Stimulated activated CD4-positive, alpha-beta T cell treated with anti-CD3 and anti-CD28 coated beads, Interleukin-4, amount 100 ng/mL, for 48 hours (primary cell): ENCODE data around the gene IRAK1.

ENCODE experiments used
- DNase-seq, 2 donors: peaks; one replicate each; pipeline ENCODE4 v3.0.0-alpha.2; 2020; ENCODE audit warnings: low read depth in 2 of 2

Gene IRAK1

GRCh38 chrX:154019633-154020528, at the start of gene IRAK1:
IRAK1 (minus strand) TSS chrX:154019902; CDS start chrX:154019812, 90 bp downstream.
- peak; percentile 28 to 47 for DNase-seq

DNA sequence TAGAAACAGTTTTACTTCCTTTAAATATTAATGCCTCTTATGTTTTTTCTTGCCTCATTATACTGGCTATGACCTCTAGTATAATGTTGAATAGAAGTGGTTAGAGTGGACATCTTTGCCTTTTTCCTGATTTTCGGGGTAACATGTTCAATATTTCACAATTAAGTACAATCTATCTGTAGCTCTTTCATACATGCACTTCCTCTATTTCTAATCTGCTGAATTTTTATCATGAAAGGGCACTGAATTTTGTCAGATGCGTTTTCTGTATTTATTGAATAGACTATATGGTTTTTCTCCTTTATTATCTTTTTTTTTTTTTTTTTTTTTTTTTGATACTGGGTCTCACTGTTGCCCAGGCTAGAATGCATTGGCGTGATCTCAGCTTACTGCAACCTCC, 48.9 kb upstream of the IRAK1 start:
- DNase-seq = no peak

GRCh38 chrX:154064637-154065435, 45.1 kb upstream of the IRAK1 start:
- no peak for DNase-seq

DNA sequence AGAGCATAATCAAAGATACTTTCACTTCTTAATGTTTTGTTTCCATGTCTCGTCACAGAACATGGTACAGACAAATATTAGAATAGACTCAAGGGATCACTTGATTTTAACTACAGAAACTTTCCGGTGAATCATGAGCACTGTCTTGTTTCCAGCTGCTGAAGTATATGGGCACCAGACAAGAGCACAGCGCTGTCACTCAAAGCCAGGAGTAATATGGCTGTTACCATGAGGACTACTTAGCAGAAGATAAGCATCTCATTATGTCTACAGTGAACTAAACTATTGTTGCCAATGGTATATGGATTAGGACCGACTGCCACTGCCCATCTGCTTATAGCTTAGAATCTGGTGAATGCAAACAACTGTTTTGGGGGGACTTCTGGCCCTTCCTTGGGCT, 43.5 kb upstream of the IRAK1 start:
- no peak for DNase-seq

- DNase-seq = no peak
Measured at GRCh38 chrX:154061801-154062200, 42.1 kb upstream of the IRAK1 start.

GRCh38 chrX:154059729-154060245, 40.1 kb upstream of the IRAK1 start:
- DNase-seq = no peak

DNA sequence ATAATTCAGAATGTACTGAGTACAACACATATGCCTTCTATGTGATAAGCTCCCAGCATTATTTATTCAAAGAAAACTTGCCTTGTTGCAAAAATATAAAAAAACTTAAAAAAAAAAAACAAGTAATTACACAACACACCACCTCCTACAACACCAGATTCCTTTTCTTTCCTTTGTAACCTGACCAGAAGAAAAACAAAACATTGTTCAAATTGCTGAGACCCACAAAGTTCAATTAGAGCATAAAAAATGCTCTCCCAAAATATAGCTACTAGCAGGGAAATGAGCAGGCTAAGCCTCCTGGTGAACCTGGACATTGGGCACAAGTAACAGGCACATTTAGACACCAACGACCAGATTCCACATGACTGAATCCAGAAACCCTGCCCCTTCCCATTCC, 39.5 kb upstream of the IRAK1 start:
- no peak for DNase-seq

GRCh38 chrX:154058214-154058997, 38.7 kb upstream of the IRAK1 start:
- no peak for DNase-seq

DNA sequence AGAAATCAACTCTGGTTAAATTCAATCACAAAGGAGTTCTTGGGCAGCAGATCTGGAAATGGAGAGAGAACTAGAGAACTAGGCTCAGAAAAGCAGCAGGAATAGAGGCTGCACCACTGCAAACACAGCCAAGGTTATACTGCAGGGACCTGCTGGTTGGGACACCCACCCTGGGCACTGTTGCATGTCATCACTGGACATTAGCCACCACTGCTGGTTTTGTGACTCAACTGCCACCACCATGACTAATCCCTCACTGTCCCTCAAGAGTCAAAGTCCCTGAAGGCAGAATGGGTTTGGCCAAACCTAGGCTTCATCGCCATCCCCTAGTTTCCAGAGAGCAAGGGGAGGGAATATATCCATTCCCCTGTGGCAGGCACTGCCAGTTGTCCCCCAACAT, 38.1 kb upstream of the IRAK1 start:
- DNase-seq = no peak

DNA sequence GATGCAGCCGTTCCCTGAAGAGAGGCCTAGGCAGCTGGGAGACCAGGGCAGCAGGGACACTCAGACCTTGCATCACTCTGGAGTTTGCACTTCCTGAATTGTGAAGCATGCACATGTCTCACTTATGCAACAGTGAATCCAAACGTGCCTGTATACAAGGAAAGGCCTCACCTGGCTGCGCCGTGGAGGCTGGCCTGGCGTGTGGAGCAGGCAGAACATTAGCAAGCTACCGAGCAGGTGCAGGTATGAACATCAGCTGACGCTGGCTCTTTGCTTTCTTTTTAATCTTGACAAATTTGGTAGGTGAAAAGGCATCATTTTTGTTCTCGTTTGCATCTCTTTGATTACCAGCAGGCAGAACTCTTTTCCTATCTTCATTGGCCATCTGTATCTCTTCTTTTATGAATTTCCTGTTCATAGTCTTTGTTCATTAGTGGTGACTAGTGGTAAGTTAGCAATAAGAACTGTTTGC, 37.1 kb upstream of the IRAK1 start:
- DNase-seq = no peak

- DNase-seq = peak; percentile 47 to 54
Measured at GRCh38 chrX:154051201-154051810, 31.6 kb upstream of the IRAK1 start.

DNA sequence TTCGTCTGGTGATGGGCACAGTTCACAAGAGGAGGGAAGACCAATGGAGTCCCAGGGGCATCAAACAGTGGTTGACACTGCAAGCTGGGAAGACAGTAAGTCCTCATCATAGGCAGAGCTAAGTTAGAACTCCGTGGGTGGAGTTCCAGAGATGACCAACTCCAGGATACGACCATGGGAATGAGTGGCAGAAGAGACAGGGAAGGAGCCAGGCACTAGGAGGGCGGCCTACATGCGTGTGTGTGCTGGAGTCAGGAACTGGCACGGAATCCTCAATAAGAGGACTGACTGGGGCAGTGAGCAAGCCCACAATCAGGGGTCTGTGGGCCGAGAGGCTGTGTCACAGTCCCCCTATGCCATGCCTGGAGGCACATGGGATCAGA, 30.4 kb upstream of the IRAK1 start:
- no peak for DNase-seq

DNA sequence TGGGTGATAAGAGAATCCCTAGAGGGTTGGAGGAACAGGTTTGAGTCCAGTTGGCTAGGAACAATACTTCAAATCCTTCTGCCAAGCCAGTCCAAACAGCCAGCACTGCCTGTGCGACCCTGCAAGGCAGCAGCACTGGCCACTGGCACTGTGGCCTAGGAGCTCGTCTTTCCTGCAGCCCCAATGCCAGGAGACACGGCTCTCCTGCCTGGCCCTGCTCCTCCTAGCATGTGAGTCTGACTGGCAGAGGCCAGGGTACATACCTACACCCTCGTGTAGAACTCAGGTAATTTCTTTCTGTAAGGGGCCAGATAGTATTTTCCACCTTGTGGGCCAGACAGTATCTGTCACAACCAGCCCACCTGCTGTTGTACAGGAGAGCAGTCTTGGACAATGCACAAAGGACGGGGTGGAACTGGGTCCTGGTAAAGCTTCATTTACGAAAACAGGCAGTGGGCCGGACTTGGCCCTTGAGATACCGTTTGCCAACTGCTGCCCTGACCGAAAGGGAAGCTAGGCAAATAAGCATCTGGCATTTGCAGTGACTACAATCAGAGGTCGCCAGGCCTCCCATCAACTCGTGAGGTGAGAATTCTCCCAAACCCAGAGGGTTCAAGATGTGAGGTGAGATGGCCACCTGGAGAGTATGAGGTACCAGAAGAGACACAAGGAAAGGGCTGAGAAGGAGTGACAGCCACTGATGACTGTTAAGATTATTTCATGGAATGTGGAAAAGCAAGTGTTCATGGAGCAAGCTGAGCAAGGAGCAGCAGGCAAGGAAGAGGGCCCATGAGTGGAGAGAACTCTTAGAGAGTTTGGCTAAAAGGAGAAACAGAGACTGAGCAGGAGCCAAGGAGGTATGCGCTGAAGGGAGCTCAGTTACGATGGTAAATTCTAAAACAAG, 29.8 kb upstream of the IRAK1 start:
- DNase-seq = no peak

DNA sequence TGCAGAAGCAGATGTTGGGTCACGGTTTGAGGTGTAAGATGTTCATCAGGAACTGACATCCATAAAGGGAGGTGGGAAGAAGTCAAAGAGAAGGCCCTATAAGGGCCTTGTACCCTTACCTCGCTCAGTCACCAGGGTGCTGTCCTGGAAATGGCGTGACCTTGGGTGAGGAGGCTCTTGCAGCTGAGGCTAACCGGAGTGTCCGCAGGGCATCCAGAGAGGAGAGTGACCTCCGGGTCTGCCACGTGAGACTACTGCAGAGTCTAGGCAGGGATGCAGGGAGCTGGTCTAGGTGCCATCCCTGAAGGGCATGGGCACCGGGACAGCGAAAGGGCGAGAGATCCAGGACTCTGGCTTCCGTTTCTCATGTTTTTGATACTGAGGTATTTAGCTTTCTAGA, 28.7 kb upstream of the IRAK1 start:
- no peak for DNase-seq

DNA sequence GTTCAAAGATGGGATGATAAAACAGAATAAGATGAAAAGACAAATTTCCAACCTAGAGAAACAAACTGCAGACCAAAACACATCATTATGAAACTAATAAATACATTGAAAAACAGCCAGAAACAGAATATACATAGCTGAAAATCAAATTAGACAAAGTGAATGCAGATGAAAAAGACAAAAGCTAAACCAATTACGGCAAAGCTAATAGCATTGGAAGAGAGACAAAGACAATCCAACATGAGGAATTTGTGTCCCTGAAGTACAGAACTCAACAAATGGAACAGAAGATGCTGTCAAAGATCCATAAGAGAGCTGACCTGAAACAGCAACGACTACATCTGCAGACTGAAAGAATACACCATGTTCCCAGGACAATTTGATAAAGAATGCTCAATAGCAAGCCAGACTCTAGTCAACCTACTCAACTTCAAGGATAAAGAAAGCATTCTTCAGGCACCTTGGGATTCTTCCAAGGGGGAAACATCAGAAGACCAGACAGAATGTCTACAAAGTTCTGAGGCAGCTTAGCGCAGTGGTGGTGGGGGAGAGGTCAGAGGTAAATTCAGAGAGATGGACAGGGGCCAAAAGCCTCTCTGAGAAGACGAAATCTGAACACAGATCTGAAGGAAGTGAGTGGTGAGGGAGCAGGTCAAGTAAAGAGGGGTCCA, 27.4 kb upstream of the IRAK1 start:
- DNase-seq = no peak

DNA sequence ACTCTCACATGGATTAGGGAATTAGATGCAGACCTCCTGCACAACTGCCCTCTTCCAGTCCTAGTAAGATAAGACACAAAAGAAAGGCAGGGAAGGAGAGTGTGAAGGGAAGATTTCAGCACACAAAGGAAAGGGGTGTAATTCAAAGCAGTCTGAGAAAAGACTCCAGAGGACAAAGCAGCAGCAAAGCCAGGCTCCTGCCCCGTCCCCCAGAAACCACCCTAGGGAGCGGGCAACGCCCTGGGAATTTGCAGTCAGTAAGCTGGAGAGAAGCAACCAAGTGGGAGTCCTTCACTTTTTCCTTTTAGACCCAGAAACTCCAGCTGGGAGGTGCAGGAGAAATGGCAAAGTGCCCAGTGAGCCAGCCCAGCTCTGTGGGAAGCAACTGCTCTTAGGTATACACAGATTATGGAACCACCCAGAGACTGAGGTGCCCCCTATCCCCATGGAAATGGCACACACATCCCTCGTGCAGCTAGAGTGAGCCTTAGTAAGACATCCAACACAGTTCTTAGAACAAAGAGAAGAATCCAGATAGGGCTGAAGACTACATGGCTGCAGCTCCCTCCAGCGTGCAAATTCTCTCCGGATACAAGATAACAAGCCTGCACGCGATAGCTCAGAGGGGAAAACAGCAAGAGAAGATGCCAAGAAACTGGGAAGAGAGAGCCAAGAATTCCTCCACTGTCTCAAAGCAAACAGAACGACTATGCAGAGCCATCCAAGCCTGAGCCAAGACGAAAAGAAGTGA, 26.5 kb upstream of the IRAK1 start:
- DNase-seq = no peak

GRCh38 chrX:154044091-154044490, 24.4 kb upstream of the IRAK1 start:
- DNase-seq = no peak

- no peak for DNase-seq
Measured at GRCh38 chrX:154043003-154043763, 23.5 kb upstream of the IRAK1 start.
